Heart left ventricle (tissue), 16 donors: ENCODE measurements around the gene FOXP4. TPM values are rescaled to one million over a fixed set of nuclear protein-coding genes. Genes with fewer than 3 reads are reported as not detected.

Experiments used
- ATAC-seq, 4 donors: fragments of 200-7000 bp; cut with Tn5 transposase; one replicate each; pipeline ENCODE4 v1.9.1; 2020 to 2022; ENCODE audit warnings: moderate library complexity in 4 of 4, mild to moderate bottlenecking in 3 of 4, moderate number of reproducible peaks in 1 of 4
- DNase-seq, 5 donors: peaks; one replicate each; pipeline ENCODE4 v3.0.0-alpha.2; 2020
- H3K27ac ChIP-seq, 12 donors: fragments of 200-600 bp; sonication (generic) in 4 of 12; one replicate each; pipeline versions ENCODE4 v1.5.0 to v1.8.0; 2016 to 2022; ENCODE audit warnings: mild to moderate bottlenecking in 2 of 12
- H3K27me3 ChIP-seq, 9 donors: fragments of 200-600 bp; sonication (generic) in 2 of 9; one replicate each; pipeline versions ENCODE4 v1.5.1 to v1.8.0; 2016 to 2022; ENCODE audit warnings: mild to moderate bottlenecking in 3 of 9
- H3K36me3 ChIP-seq, 9 donors: fragments of 200-600 bp; sonication (generic) in 2 of 9; one replicate each; pipeline versions ENCODE4 v1.5.0 to v1.8.0; 2018 to 2022; ENCODE audit warnings: mild to moderate bottlenecking in 2 of 9
- H3K4me1 ChIP-seq, 12 donors: fragments of 200-600 bp; sonication (generic) in 4 of 12; one replicate each; pipeline versions ENCODE4 v1.5.0 to v1.8.0; 2016 to 2022; ENCODE audit warnings: mild to moderate bottlenecking in 3 of 12
- H3K4me3 ChIP-seq, 12 donors: fragments of 200-600 bp; sonication (generic) in 4 of 12; one replicate each; pipeline versions ENCODE4 v1.5.0 to v1.8.0; 2017 to 2022; ENCODE audit warnings: mild to moderate bottlenecking in 9 of 12, moderate library complexity in 4 of 12
- H3K9me3 ChIP-seq, 12 donors: fragments of 200-600 bp; sonication (generic) in 4 of 12; one replicate each; pipeline versions ENCODE4 v1.5.0 to v1.8.0; 2016 to 2022; ENCODE audit warnings: mild to moderate bottlenecking in 1 of 12
- POLR2A ChIP-seq, 2 donors: fragments of 450-650 bp; IDR thresholded peaks; one replicate each; pipeline ENCODE4 v1.6.1; 2017; ENCODE audit warnings: antibody characterized with exemption in 2 of 2, mild to moderate bottlenecking in 2 of 2, moderate library complexity in 2 of 2
- WGBS, 4 donors: extraction: QIAGEN DNeasy Blood & Tissue Kit in 2 of 4; methylation state at CpG; one replicate each; pipeline versions ENCODE4 v1.1.5 to v1.1.7; 2013 to 2018; 5-methylcytosine and 5-hydroxymethylcytosine counted together
- intact Hi-C, 10 donors: fragments of 100-400 bp; cut with DNase I; formaldehyde crosslinking; loops; one replicate each; pipeline versions ENCODE4 v1.11.1 to v1.14.2; 2022
- polyA plus RNA-seq, 2 donors: library from polyadenylated mRNA; stranded (reverse); fragments of 200-250 nt; gene quantifications; one replicate each; pipeline ENCODE4 v1.2.3, GENCODE V29; 2013
- total RNA-seq, 9 donors: library from RNA; depleted of rRNA in 2 of 9; stranded (reverse); fragments of >200 nt in 2 of 9; fragmentation: NEBNext Ultra II Directional in 3 of 9; extraction: Animal tissue kit (Norgen Biotek cat#: 25700) in 3 of 9; gene quantifications; one replicate each; pipeline versions ENCODE4 v1.1.0 to v1.2.4, GENCODE V29; 2016 to 2023
- TF ChIP-seq, protein P1 (sequence below), 12 donors: fragments of 200-600 bp; sonication (generic) in 4 of 12; IDR thresholded peaks; one replicate each; pipeline versions ENCODE4 v1.5.0 to v1.8.0; 2018 to 2022; ENCODE audit warnings: antibody characterized with exemption in 12 of 12, mild to moderate bottlenecking in 5 of 12
- donor health status: ischemic (EF 13 %, LVEDD 7.1; RV severe dilation, severe dysfunction).
- donor health status: healthy with polysubstance abuse.
- donor health status: DM: no; HTN: yes; CAD: no.
- donor health status: DM: no; HTN: no; CAD: no.
- donor health status: ischemic (EF 25% LVEDD 6.9; RV normal size, moderate dysfunction).
- donor health status: ischemic (EF 25% LVEDD 5.7; RV mildly dilated, moderate dysfunction).
- donor health status: healthy.
- donor health status: DM: yes; HTN: yes; CAD: no.
- donor health status: ischemic (EF 35%, LVEDD 5.7; RV mildly dilated, moderate dysfunction).
- donor health status: nonischemic (EF 11% LVEDD 7.7; RV severe dilation, severe dysfunction).
- donor health status: DM: yes; HTN: yes; CAD: no.
- donor health status: PGD.
- donor health status: ischemic (EF 29% LVEDD 5.4; RV normal size, mild dysfunction).
- donor health status: nonischemic (EF 23%, LVEDD 6.1; RV moderate dilation, normal function).

FOXP4 gene
- total and polyA plus RNA-seq, 11 donors, result 10.9 to 22.5 (median 16.0) TPM

DNA sequence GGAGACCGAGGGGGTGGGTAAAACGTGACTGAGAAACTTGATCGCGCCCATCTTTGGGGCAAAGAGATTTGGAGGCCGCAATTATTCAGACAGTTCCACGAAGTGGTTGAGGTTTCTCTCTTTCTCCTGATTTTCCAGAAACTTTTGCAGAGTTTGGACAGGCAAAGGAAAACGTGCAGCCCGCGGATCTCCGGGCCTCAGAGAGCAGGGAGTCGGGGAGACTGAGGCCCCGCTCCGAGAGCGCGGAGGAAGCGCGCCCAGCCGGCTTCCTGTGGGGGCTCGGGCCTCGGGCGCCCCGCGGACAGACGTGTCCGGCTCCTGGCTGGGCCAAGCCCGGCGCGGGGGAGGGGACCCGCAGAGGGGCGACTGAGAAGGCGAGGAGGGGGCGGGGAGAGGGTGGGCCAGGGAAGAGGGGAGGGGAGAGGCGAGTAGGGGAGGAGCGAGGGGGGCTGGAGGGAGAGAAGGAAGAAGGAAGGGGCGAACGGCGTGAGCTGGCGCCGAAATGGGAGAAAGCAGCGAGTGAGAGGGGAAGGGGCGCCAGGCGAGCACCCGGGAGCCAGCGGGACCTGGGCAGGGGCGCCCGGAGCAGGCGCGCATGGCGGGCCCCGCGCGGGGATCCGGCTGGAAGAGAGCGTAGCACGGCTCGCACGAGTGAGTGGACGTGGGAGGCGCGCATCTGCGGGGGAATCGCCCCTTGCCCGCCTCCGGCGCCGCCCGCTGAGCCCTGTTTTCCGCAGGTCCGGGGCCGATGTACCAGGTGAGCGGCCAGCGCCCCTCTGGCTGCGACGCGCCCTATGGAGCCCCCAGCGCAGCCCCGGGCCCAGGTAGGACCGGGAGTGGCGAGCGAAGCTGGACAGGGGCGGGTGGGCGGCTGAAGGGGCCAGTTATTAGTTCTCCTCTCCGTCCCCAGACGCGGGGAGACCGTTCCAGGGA lies 92.1 kb downstream of the FOXP4 start, which contains the start of gene MDFI:
MDFI (plus strand) TSS at position 467 of the 933 bp plus-strand sequence; CDS start at position 749, 282 bp downstream.
- Histone ChIP-seq H3K27ac (peak within 1 kb of the TSS in 5 of 12 donors; percentile 6 to 58 (median 46)), H3K4me1 (peaks cover 4 to 30% (median 20%) of the 10 kb centered on the region in 12 donors), H3K36me3 (no peaks in the 10 kb centered on the region), H3K4me3 (peak within 1 kb of the TSS; percentile 3 to 64 (median 50)), H3K9me3 (no peaks in the 10 kb centered on the region), H3K27me3 (peaks cover 12 to 34% (median 28%) of the 10 kb centered on the region in 9 donors)
- intact Hi-C loops, result no loop called here
- ATAC-seq (peak in 2 of 4 donors; percentile 4 to 30), DNase-seq (peak in 2 of 5 donors; percentile 23 to 37)
- no peak for TF ChIP-seq POLR2A (IDR thresholded peaks at IDR 0.05)
- TF ChIP-seq, protein P1, sequence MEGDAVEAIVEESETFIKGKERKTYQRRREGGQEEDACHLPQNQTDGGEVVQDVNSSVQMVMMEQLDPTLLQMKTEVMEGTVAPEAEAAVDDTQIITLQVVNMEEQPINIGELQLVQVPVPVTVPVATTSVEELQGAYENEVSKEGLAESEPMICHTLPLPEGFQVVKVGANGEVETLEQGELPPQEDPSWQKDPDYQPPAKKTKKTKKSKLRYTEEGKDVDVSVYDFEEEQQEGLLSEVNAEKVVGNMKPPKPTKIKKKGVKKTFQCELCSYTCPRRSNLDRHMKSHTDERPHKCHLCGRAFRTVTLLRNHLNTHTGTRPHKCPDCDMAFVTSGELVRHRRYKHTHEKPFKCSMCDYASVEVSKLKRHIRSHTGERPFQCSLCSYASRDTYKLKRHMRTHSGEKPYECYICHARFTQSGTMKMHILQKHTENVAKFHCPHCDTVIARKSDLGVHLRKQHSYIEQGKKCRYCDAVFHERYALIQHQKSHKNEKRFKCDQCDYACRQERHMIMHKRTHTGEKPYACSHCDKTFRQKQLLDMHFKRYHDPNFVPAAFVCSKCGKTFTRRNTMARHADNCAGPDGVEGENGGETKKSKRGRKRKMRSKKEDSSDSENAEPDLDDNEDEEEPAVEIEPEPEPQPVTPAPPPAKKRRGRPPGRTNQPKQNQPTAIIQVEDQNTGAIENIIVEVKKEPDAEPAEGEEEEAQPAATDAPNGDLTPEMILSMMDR (IDR thresholded peaks at IDR 0.05), result no peak
- 1 to 2% (median 2%) methylated on average over 54 to 86 of the region's 86 CpGs for WGBS, 4 donors

DNA sequence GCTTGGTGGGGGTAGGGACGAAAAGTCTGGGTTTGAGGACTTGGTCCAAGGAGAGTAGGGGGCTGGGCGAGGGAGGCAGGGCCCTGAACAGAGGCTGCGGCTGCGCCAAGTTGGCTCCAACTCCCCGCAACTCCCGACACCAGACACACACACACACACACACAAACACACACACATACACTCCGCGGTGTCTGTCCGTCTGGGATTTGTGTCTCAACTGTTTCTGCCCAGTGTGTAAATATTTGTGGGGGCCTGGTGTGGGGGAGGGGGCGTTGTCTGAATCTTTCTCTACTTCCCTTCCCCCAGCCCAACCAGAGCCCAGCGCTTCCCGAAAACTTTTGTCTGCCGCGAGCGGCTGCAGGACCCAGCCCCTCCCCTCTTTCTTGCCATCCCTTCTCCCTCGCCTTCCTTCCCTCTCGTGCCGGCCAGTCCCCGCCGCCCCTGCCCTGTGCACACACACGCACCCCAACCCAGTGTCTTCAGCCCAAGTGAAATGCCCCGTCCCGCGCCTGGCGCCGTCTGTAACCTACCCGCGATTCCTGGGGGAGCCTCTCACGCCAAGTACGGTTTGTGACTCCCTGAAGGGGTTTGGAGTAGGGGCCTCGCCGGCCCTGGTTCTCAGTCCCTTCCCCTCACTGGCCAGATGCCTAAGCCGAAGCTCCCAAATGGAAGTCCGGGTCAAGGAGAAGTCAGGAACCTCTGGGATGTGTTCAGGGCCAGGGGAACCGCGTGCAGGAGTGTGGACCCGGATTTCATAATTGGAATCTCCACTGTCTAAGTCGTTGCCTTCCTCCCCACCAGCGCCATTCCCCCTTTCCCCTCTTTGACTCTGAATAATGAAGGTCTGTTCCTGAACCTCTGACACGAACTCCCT lies 93.0 kb downstream of the FOXP4 start:
- ATAC-seq (peak in 2 of 4 donors; percentile 22 to 28), DNase-seq (peak in 2 of 5 donors; percentile 25 to 56)
- H3K9me3 ChIP-seq, result no peaks in the 10 kb centered on the region
- no peak for TF ChIP-seq POLR2A (IDR thresholded peaks at IDR 0.05)
- TF ChIP-seq, protein P1 (IDR thresholded peaks at IDR 0.05), result no peak
- peaks cover 4 to 30% (median 20%) of the 10 kb centered on the region in 12 donors for H3K4me1 ChIP-seq
- WGBS, 4 donors, result 19 to 32% (median 25%) methylated on average over 39 to 40 of the region's 40 CpGs
- intact Hi-C loops, result no loop called here
- H3K27me3 ChIP-seq, result peaks cover 12 to 34% (median 28%) of the 10 kb centered on the region in 9 donors
- peak overlapping the region; percentile 1 to 64 (median 50) for H3K4me3 ChIP-seq
- peak overlapping the region in 4 of 12 donors; percentile 6 to 58 (median 40) for H3K27ac ChIP-seq
- no peaks in the 10 kb centered on the region for H3K36me3 ChIP-seq

DNA sequence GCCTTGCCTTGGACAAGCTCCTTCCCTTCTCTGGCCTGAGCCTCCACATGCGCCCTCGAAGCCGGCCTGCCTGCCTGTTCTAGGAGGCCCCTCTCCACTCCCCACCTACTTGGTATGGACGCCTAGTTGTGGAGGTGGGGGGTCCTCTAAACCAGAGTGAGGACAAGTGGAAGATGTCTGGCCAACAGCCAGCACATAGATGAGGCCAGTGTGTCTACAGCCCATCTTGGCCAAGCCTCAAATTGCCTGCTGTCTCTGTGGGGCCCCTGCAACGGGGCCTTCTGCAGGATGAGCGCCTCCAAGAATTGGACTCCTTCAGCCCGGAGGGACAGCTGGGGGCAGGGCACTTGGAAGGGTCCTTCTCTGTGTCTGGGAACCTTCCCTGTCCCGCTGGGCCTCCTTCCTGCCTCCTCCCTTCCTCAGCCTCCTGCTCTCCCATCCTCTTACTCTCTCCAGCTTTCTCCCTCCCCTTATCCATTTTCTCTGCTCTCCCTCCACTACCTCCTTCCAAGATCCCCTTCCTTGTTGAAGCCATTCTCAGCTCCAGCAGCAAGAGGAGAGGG lies 93.7 kb downstream of the FOXP4 start:
- intact Hi-C loops, result no loop called here
- Histone ChIP-seq H3K4me1 (peaks cover 4 to 30% (median 20%) of the 10 kb centered on the region in 12 donors), H3K4me3 (peak overlapping the region in 3 of 12 donors; percentile 62 to 64 (median 62)), H3K36me3 (no peaks in the 10 kb centered on the region), H3K27me3 (peaks cover 12 to 34% (median 28%) of the 10 kb centered on the region in 9 donors), H3K27ac (peak overlapping the region in 1 of 12 donors; percentile 43), H3K9me3 (no peaks in the 10 kb centered on the region)
- TF ChIP-seq, protein P1 (IDR thresholded peaks at IDR 0.05), result no peak
- no peak for TF ChIP-seq POLR2A (IDR thresholded peaks at IDR 0.05)
- WGBS, 4 donors, result 72 to 83% (median 78%) methylated on average over 8 of the region's 8 CpGs
- DNase-seq (peak in 2 of 5 donors; percentile 27 to 47), ATAC-seq (no peak)
